Esophagus muscularis mucosa (tissue), 4 donors: Measurements from ENCODE around the gene PGBD4. TPM values are rescaled to one million over a fixed set of nuclear protein-coding genes. Genes with fewer than 3 reads are reported as not detected.

Experiments used
- DNase-seq: peaks from one replicate; pipeline ENCODE4 v3.0.0-alpha.2; 2017; ENCODE audit errors: extremely low spot score
- H3K27ac ChIP-seq, 4 donors: fragments of 200-600 bp; sonication (generic); replicated peaks in 1 of 4; 1 replicate in 3 of 4; 2 replicates in 1 of 4; pipeline ENCODE4 v1.5.1; 2016 to 2019; ENCODE audit warnings: mild to moderate bottlenecking in 1 of 4
- H3K27me3 ChIP-seq, 4 donors: fragments of 200-600 bp; sonication (generic); one replicate each; pipeline versions ENCODE4 v1.5.1 to v1.6.0; 2016 to 2019
- H3K36me3 ChIP-seq, 4 donors: fragments of 200-600 bp; sonication (generic); one replicate each; pipeline ENCODE4 v1.5.1; 2016 to 2019
- H3K4me1 ChIP-seq, 4 donors: fragments of 200-600 bp; sonication (generic); one replicate each; pipeline ENCODE4 v1.5.1; 2016 to 2019
- H3K4me3 ChIP-seq, 4 donors: fragments of 200-600 bp; sonication (generic); 1 replicate in 2 of 4; 2 replicates in 2 of 4; pipeline ENCODE4 v1.5.1; 2016 to 2019; ENCODE audit warnings: mild to moderate bottlenecking in 4 of 4, moderate library complexity in 1 of 4
- H3K9me3 ChIP-seq, 4 donors: fragments of 200-600 bp; sonication (generic); 1 replicate in 3 of 4; 2 replicates in 1 of 4; pipeline ENCODE4 v1.5.1; 2016 to 2019
- EP300 ChIP-seq: sonication (generic); formaldehyde crosslinking; IDR thresholded peaks from one replicate; pipeline ENCODE4 v1.6.1; 2017; ENCODE audit warnings: antibody characterized with exemption
- POLR2A ChIP-seq: fragments of 450-650 bp; IDR thresholded peaks from one replicate; pipeline ENCODE4 v1.6.1; 2017; ENCODE audit warnings: antibody characterized with exemption, moderate library complexity, mild to moderate bottlenecking, low read depth
- POLR2AphosphoS5 ChIP-seq, 2 donors: sonication (generic); formaldehyde crosslinking; IDR thresholded peaks; one replicate each; pipeline ENCODE4 v1.6.1; 2017; ENCODE audit warnings: antibody characterized with exemption in 2 of 2
- WGBS: methylation state at CpG from one replicate; pipeline ENCODE4 v1.1.5; 2018; 5-methylcytosine and 5-hydroxymethylcytosine counted together
- intact Hi-C: fragments of 100-400 bp; cut with DNase I; formaldehyde crosslinking; loops from one replicate; pipeline ENCODE4 v1.15.1; 2023
- total RNA-seq, 4 donors: library from RNA; depleted of rRNA; stranded (reverse); fragments of >200 nt; gene quantifications; one replicate each; pipeline versions ENCODE4 v1.1.0 to v1.2.1, GENCODE V29; 2016
- TF ChIP-seq, protein P1 (sequence below), 3 experiments: fragments of 200-600 bp in 2 of 3; fragments of 450-650 bp in 1 of 3; sonication (generic) in 2 of 3; IDR thresholded peaks; one replicate each; pipeline ENCODE4 v1.5.1; 2017 to 2019; ENCODE audit warnings: antibody characterized with exemption in 3 of 3, mild to moderate bottlenecking in 2 of 3, moderate library complexity in 1 of 3

The PGBD4 gene
- total RNA-seq, 4 donors from 2014 or later = 0.66 to 1.7 (median 1.2) TPM

DNA sequence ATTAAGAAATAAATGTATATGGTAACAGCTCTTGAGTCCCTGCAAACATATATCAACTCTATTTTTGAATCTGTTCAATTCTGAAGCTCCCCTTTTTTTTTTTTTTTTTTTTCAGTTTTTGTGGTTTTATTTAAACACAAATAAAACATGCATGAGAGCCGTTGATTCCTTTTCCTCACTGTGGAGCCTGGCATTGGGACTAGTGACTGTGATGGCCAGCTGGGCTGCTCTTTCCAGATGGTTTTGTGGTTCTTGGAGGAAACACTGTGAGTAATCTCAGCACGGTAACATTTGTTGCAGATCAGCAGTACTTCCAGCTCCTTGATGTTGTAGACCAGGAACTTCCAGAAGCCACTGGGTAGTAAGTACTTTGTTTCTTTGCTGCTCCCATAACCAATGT, 16.1 kb upstream of the PGBD4 start:
- 76% methylated on average over 2 of the region's 2 CpGs for WGBS
- no peak for DNase-seq
- no peaks in the 10 kb centered on the region for H3K9me3 ChIP-seq
- no peaks in the 10 kb centered on the region for H3K27me3 ChIP-seq
- no peak overlapping the region for H3K4me3 ChIP-seq
- no peak overlapping the region for H3K27ac ChIP-seq
- TF ChIP-seq EP300 (no peak), POLR2A (no peak), POLR2AphosphoS5 (IDR thresholded peaks at IDR 0.05) (no peak)
- TF ChIP-seq, protein P1, sequence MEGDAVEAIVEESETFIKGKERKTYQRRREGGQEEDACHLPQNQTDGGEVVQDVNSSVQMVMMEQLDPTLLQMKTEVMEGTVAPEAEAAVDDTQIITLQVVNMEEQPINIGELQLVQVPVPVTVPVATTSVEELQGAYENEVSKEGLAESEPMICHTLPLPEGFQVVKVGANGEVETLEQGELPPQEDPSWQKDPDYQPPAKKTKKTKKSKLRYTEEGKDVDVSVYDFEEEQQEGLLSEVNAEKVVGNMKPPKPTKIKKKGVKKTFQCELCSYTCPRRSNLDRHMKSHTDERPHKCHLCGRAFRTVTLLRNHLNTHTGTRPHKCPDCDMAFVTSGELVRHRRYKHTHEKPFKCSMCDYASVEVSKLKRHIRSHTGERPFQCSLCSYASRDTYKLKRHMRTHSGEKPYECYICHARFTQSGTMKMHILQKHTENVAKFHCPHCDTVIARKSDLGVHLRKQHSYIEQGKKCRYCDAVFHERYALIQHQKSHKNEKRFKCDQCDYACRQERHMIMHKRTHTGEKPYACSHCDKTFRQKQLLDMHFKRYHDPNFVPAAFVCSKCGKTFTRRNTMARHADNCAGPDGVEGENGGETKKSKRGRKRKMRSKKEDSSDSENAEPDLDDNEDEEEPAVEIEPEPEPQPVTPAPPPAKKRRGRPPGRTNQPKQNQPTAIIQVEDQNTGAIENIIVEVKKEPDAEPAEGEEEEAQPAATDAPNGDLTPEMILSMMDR (IDR thresholded peaks at IDR 0.05) = no peak
- intact Hi-C loops = no loop called here
- peaks cover 0 to 11% (median 0%) of the 10 kb centered on the region in 4 donors for H3K4me1 ChIP-seq
- peaks cover 28 to 76% (median 59%) of the 10 kb centered on the region in 4 donors for H3K36me3 ChIP-seq

DNA sequence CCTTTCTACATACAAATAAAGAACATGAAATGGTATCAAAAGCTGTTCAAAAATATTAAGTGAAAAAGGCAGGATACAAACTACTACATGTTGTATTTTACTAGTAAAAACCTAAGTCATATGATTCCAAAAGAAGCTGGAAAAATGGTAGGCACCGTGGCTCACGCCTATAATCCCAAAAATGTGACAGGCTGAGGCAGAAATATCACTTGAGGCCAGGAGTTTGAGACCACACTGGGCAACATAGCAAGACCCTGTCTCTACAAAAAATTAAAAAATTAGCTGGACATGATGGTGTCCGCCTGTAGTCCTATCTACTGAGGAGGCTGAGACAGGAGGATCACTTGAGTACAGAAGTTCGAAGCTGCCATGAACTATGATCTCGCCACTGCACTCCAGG, 2.0 kb upstream of the PGBD4 start:
- no peak overlapping the region for H3K27ac ChIP-seq
- no peaks in the 10 kb centered on the region for H3K27me3 ChIP-seq
- no peak overlapping the region for H3K4me3 ChIP-seq
- peaks cover 6 to 12% (median 7%) of the 10 kb centered on the region in 4 donors for H3K36me3 ChIP-seq
- no peaks in the 10 kb centered on the region for H3K9me3 ChIP-seq
- H3K4me1 ChIP-seq = peaks cover 21 to 38% (median 32%) of the 10 kb centered on the region in 4 donors
- WGBS = 95% methylated on average over 5 of the region's 5 CpGs
- intact Hi-C loops = loop anchor here (5.0 to 10.0 kb wide), 3 partner anchors 112 to 267 kb away; partner anchors contain the start of genes KATNBL1, LPCAT4 and SLC12A6
- DNase-seq = no peak
- TF ChIP-seq POLR2A (no peak), EP300 (no peak), POLR2AphosphoS5 (IDR thresholded peaks at IDR 0.05) (no peak)
- TF ChIP-seq, protein P1 (IDR thresholded peaks at IDR 0.05) = no peak

DNA sequence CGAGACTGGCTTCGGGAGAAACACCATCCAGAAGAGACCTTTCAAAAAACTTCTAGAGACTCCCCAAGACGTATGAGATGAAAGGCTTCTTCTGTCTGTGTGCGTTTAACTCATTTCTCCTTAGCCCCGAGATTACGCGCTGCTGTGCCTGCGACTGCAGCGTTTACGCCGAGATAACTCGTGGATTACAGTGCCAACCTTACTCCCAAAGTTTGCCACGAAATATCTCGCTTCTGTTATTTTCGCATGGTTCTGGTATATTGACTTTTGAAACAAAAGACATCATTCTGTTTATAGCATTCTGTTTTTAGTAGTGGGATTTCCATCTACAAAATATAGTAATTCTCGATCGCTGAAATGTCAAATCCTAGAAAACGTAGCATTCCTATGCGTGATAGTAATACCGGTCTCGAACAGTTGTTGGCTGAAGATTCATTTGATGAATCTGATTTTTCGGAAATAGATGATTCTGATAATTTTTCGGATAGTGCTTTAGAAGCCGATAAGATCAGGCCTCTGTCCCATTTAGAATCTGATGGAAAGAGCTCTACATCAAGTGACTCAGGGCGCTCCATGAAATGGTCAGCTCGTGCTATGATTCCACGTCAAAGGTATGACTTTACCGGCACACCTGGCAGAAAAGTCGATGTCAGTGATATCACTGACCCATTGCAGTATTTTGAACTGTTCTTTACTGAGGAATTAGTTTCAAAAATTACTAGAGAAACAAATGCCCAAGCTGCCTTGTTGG, 467 bp downstream of the PGBD4 start:
- H3K4me1 ChIP-seq = peaks cover 21 to 38% (median 32%) of the 10 kb centered on the region in 4 donors
- intact Hi-C loops = loop anchor here (5.0 to 10.0 kb wide), 2 partner anchors 110 to 232 kb away; partner anchors contain the start of genes KATNBL1 and SLC12A6
- TF ChIP-seq EP300 = no peak
- TF ChIP-seq, protein P1 (IDR thresholded peaks at IDR 0.05) = no peak
- no peak for TF ChIP-seq POLR2A
- TF ChIP-seq POLR2AphosphoS5 (IDR thresholded peaks at IDR 0.05) = no peak
- H3K27ac ChIP-seq = peak overlapping the region; percentile 83 to 88 (median 86)
- no peaks in the 10 kb centered on the region for H3K27me3 ChIP-seq
- peak overlapping the region; percentile 72 to 95 (median 85) for H3K4me3 ChIP-seq
- no peaks in the 10 kb centered on the region for H3K36me3 ChIP-seq
- H3K9me3 ChIP-seq = no peaks in the 10 kb centered on the region
- 23% methylated on average over 29 of the region's 29 CpGs for WGBS
- DNase-seq = no peak

DNA sequence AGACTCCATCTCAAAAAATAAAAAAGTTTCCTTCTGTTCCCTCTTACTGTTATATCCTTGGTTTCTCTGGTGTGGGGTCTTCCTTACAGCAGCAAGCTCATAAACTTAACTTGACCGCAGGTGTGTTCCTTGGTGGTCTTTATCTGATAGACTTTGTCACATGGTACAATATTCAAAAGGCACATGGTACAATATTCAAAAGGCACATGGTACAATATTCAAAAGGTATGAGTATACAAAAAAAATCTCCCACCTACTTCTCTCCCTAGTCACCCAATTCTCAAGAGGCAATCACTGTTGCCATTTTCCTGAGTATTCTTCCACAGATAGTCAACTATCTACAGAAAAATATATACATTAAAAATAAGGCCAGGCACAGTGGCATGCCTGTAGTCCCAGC, 4.5 kb downstream of the PGBD4 start:
- 95% methylated on average over 1 of the region's 1 CpG for WGBS
- intact Hi-C loops = loop anchor here (10.0 kb wide), 1 partner anchor 228 kb away; the partner anchor contains the start of gene SLC12A6

More for the DNA sequence above, 4.5 kb downstream of the PGBD4 start:
- no peak overlapping the region for H3K4me3 ChIP-seq
- no peak overlapping the region for H3K27ac ChIP-seq
- TF ChIP-seq EP300 (no peak), POLR2A (no peak), POLR2AphosphoS5 (IDR thresholded peaks at IDR 0.05) (no peak)
- TF ChIP-seq, protein P1 (IDR thresholded peaks at IDR 0.05) = no peak
- no peaks in the 10 kb centered on the region for H3K36me3 ChIP-seq
- H3K4me1 ChIP-seq = peaks cover 5 to 9% (median 6%) of the 10 kb centered on the region in 4 donors
- DNase-seq = no peak
- no peaks in the 10 kb centered on the region for H3K27me3 ChIP-seq
- no peaks in the 10 kb centered on the region for H3K9me3 ChIP-seq
